Heart left ventricle (tissue), 16 donors: ENCODE data around the gene DAB1. TPM values are rescaled to one million over a fixed set of nuclear protein-coding genes. Genes with fewer than 3 reads are reported as not detected.

Experiments
- ATAC-seq, 4 donors: fragments of 200-7000 bp; cut with Tn5 transposase; one replicate each; pipeline ENCODE4 v1.9.1; 2020 to 2022; ENCODE audit warnings: moderate library complexity in 4 of 4, mild to moderate bottlenecking in 3 of 4, moderate number of reproducible peaks in 1 of 4
- DNase-seq, 5 donors: peaks; one replicate each; pipeline ENCODE4 v3.0.0-alpha.2; 2020
- H3K27ac ChIP-seq, 12 donors: fragments of 200-600 bp; sonication (generic) in 4 of 12; one replicate each; pipeline versions ENCODE4 v1.5.0 to v1.8.0; 2016 to 2022; ENCODE audit warnings: mild to moderate bottlenecking in 2 of 12
- H3K27me3 ChIP-seq, 9 donors: fragments of 200-600 bp; sonication (generic) in 2 of 9; one replicate each; pipeline versions ENCODE4 v1.5.1 to v1.8.0; 2016 to 2022; ENCODE audit warnings: mild to moderate bottlenecking in 3 of 9
- H3K36me3 ChIP-seq, 9 donors: fragments of 200-600 bp; sonication (generic) in 2 of 9; one replicate each; pipeline versions ENCODE4 v1.5.0 to v1.8.0; 2018 to 2022; ENCODE audit warnings: mild to moderate bottlenecking in 2 of 9
- H3K4me1 ChIP-seq, 12 donors: fragments of 200-600 bp; sonication (generic) in 4 of 12; one replicate each; pipeline versions ENCODE4 v1.5.0 to v1.8.0; 2016 to 2022; ENCODE audit warnings: mild to moderate bottlenecking in 3 of 12
- H3K4me3 ChIP-seq, 12 donors: fragments of 200-600 bp; sonication (generic) in 4 of 12; one replicate each; pipeline versions ENCODE4 v1.5.0 to v1.8.0; 2017 to 2022; ENCODE audit warnings: mild to moderate bottlenecking in 9 of 12, moderate library complexity in 4 of 12
- H3K9me3 ChIP-seq, 12 donors: fragments of 200-600 bp; sonication (generic) in 4 of 12; one replicate each; pipeline versions ENCODE4 v1.5.0 to v1.8.0; 2016 to 2022; ENCODE audit warnings: mild to moderate bottlenecking in 1 of 12
- CTCF ChIP-seq, 12 donors: fragments of 200-600 bp; sonication (generic) in 4 of 12; IDR thresholded peaks; one replicate each; pipeline versions ENCODE4 v1.5.0 to v1.8.0; 2018 to 2022; ENCODE audit warnings: antibody characterized with exemption in 12 of 12, mild to moderate bottlenecking in 5 of 12
- POLR2A ChIP-seq, 2 donors: fragments of 450-650 bp; IDR thresholded peaks; one replicate each; pipeline ENCODE4 v1.6.1; 2017; ENCODE audit warnings: antibody characterized with exemption in 2 of 2, mild to moderate bottlenecking in 2 of 2, moderate library complexity in 2 of 2
- WGBS, 4 donors: extraction: QIAGEN DNeasy Blood & Tissue Kit in 2 of 4; methylation state at CpG; one replicate each; pipeline versions ENCODE4 v1.1.5 to v1.1.7; 2013 to 2018; 5-methylcytosine and 5-hydroxymethylcytosine counted together
- intact Hi-C, 10 donors: fragments of 100-400 bp; cut with DNase I; formaldehyde crosslinking; loops; one replicate each; pipeline versions ENCODE4 v1.11.1 to v1.14.2; 2022
- polyA plus RNA-seq, 2 donors: library from polyadenylated mRNA; stranded (reverse); fragments of 200-250 nt; gene quantifications; one replicate each; pipeline ENCODE4 v1.2.3, GENCODE V29; 2013
- total RNA-seq, 9 donors: library from RNA; depleted of rRNA in 2 of 9; stranded (reverse); fragments of >200 nt in 2 of 9; fragmentation: NEBNext Ultra II Directional in 3 of 9; extraction: Animal tissue kit (Norgen Biotek cat#: 25700) in 3 of 9; gene quantifications; one replicate each; pipeline versions ENCODE4 v1.1.0 to v1.2.4, GENCODE V29; 2016 to 2023
- donor health status: ischemic (EF 13 %, LVEDD 7.1; RV severe dilation, severe dysfunction).
- donor health status: healthy with polysubstance abuse.
- donor health status: DM: no; HTN: yes; CAD: no.
- donor health status: DM: no; HTN: no; CAD: no.
- donor health status: ischemic (EF 25% LVEDD 6.9; RV normal size, moderate dysfunction).
- donor health status: ischemic (EF 25% LVEDD 5.7; RV mildly dilated, moderate dysfunction).
- donor health status: healthy.
- donor health status: DM: yes; HTN: yes; CAD: no.
- donor health status: ischemic (EF 35%, LVEDD 5.7; RV mildly dilated, moderate dysfunction).
- donor health status: nonischemic (EF 11% LVEDD 7.7; RV severe dilation, severe dysfunction).
- donor health status: DM: yes; HTN: yes; CAD: no.
- donor health status: PGD.
- donor health status: ischemic (EF 29% LVEDD 5.4; RV normal size, mild dysfunction).
- donor health status: nonischemic (EF 23%, LVEDD 6.1; RV moderate dilation, normal function).

Gene DAB1
- total and polyA plus RNA-seq, 11 donors, result 0.26 to 28.8 (median 5.2) TPM

GRCh38 chr1:57461405-57461804, 37.5 kb upstream of the DAB1 start:
- no peaks in the 10 kb centered on the region for H3K27me3 ChIP-seq
- intact Hi-C loops, result no loop called here
- H3K36me3 ChIP-seq, result no peaks in the 10 kb centered on the region
- H3K9me3 ChIP-seq, result peaks cover 0 to 11% (median 0%) of the 10 kb centered on the region in 12 donors
- ATAC-seq (no peak), DNase-seq (no peak)
- WGBS, 4 donors, result 62 to 70% (median 66%) methylated on average over 2 of the region's 2 CpGs
- H3K4me3 ChIP-seq, result no peak overlapping the region
- no peak overlapping the region for H3K27ac ChIP-seq
- TF ChIP-seq CTCF (IDR thresholded peaks at IDR 0.05) (no peak), POLR2A (IDR thresholded peaks at IDR 0.05) (no peak)
- peaks cover 0 to 4% (median 0%) of the 10 kb centered on the region in 12 donors for H3K4me1 ChIP-seq

- Histone ChIP-seq H3K27ac (no peak overlapping the region), H3K36me3 (no peaks in the 10 kb centered on the region), H3K27me3 (peaks cover 0 to 3% (median 0%) of the 10 kb centered on the region in 9 donors), H3K4me3 (no peak overlapping the region), H3K4me1 (no peaks in the 10 kb centered on the region), H3K9me3 (no peaks in the 10 kb centered on the region)
- no peak for ATAC-seq
- TF ChIP-seq POLR2A (IDR thresholded peaks at IDR 0.05), result no peak
- no peak for TF ChIP-seq CTCF (IDR thresholded peaks at IDR 0.05)
- WGBS, 4 donors, result 74 to 79% (median 76%) methylated on average over 5 of the region's 5 CpGs
- no peak for DNase-seq
- intact Hi-C loops, result no loop called here
Measured at GRCh38 chr1:57451516-57451915, 27.7 kb upstream of the DAB1 start.

GRCh38 chr1:57450981-57451380, 27.1 kb upstream of the DAB1 start:
- ATAC-seq (no peak), DNase-seq (no peak)
- no peaks in the 10 kb centered on the region for H3K36me3 ChIP-seq
- TF ChIP-seq CTCF (IDR thresholded peaks at IDR 0.05) (no peak), POLR2A (IDR thresholded peaks at IDR 0.05) (no peak)
- peaks cover 0 to 3% (median 0%) of the 10 kb centered on the region in 9 donors for H3K27me3 ChIP-seq
- no peaks in the 10 kb centered on the region for H3K4me1 ChIP-seq
- intact Hi-C loops, result no loop called here
- 53 to 85% (median 59%) methylated on average over 3 of the region's 3 CpGs for WGBS, 4 donors
- H3K4me3 ChIP-seq, result no peak overlapping the region
- no peak overlapping the region for H3K27ac ChIP-seq
- H3K9me3 ChIP-seq, result no peaks in the 10 kb centered on the region

GRCh38 chr1:57447551-57447950, 23.7 kb upstream of the DAB1 start:
- Histone ChIP-seq H3K4me1 (peaks cover 0 to 9% (median 0%) of the 10 kb centered on the region in 12 donors), H3K27me3 (peaks cover 0 to 3% (median 0%) of the 10 kb centered on the region in 9 donors), H3K4me3 (no peak overlapping the region), H3K36me3 (no peaks in the 10 kb centered on the region), H3K27ac (no peak overlapping the region), H3K9me3 (no peaks in the 10 kb centered on the region)
- 83 to 93% (median 86%) methylated on average over 3 of the region's 3 CpGs for WGBS, 4 donors
- intact Hi-C loops, result no loop called here
- ATAC-seq, result no peak
- no peak for DNase-seq
- no peak for TF ChIP-seq POLR2A (IDR thresholded peaks at IDR 0.05)
- no peak for TF ChIP-seq CTCF (IDR thresholded peaks at IDR 0.05)
